B cell (primary cell): ENCODE measurements around the gene SMARCD3. TPM values are rescaled to one million over a fixed set of nuclear protein-coding genes. Genes with fewer than 3 reads are reported as not detected.

Experiments used
- ATAC-seq: fragments of 200-7000 bp; cut with Tn5 transposase; one replicate; pipeline ENCODE4 v1.10.0; 2021; ENCODE audit warnings: low read depth, mild to moderate bottlenecking, moderate number of reproducible peaks, moderate library complexity
- CTCF ChIA-PET: fragments of 350-600 bp; sonication (Branson Sonifier 250); formaldehyde crosslinking; loops from one replicate; lab custom pipeline; 2021; ENCODE audit warnings: antibody characterized with exemption, inconsistent platforms; lab: Charles Lee
- POLR2A ChIA-PET: fragments of 350-600 bp; sonication (Branson Sonifier 250); formaldehyde crosslinking; loops from one replicate; lab custom pipeline; 2021; ENCODE audit warnings: antibody characterized with exemption; lab: Charles Lee
- DNase-seq: peaks from one replicate; pipeline ENCODE4 v3.0.0; 2013
- H2AFZ ChIP-seq: 2 replicates; pipeline ENCODE4 v1.6.1; 2012; ENCODE audit warnings: mild to moderate bottlenecking, low read depth, low read length; ENCODE audit not compliant: insufficient read depth, poor library complexity, severe bottlenecking
- H3K27ac ChIP-seq, 2 donors: 1 replicate in 1 of 2; 2 replicates in 1 of 2; pipeline ENCODE4 v1.5.1; 2012 to 2013; ENCODE audit warnings: low read length in 2 of 2, mild to moderate bottlenecking in 2 of 2, moderate library complexity in 1 of 2
- H3K27me3 ChIP-seq, 4 experiments: fragments of 200-600 bp in 1 of 4; sonication (generic) in 1 of 4; replicated peaks in 1 of 4; 1 replicate in 2 of 4; 2 replicates in 2 of 4; pipeline versions ENCODE4 v1.6.1 to v1.7.0; 2013 to 2016; ENCODE audit warnings: low read length in 3 of 4, mild to moderate bottlenecking in 2 of 4, mixed read lengths in 1 of 4, moderate library complexity in 1 of 4; ENCODE audit not compliant: insufficient read depth in 4 of 4, control insufficient read depth in 3 of 4; ENCODE audit errors: control extremely low read depth in 1 of 4
- H3K36me3 ChIP-seq, 2 experiments: replicated peaks in 1 of 2; 1 replicate in 1 of 2; 2 replicates in 1 of 2; pipeline versions ENCODE4 v1.6.1 to v1.7.1; 2013; ENCODE audit warnings: low read length in 1 of 2; ENCODE audit not compliant: insufficient read depth in 2 of 2, control insufficient read depth in 1 of 2; ENCODE audit errors: control extremely low read depth in 1 of 2, extremely low read depth in 1 of 2
- H3K4me1 ChIP-seq, 2 donors: fragments of 200-600 bp in 1 of 2; sonication (generic) in 1 of 2; 1 replicate in 1 of 2; 2 replicates in 1 of 2; pipeline versions ENCODE4 v1.5.1 to v1.6.1; 2013 to 2017; ENCODE audit warnings: low read length in 2 of 2; ENCODE audit not compliant: control insufficient read depth in 2 of 2, insufficient read depth in 2 of 2
- H3K4me2 ChIP-seq: replicated peaks from 2 replicates; pipeline ENCODE3; 2012; ENCODE audit warnings: mild to moderate bottlenecking, low read depth, low read length; ENCODE audit not compliant: poor library complexity, severe bottlenecking
- H3K4me3 ChIP-seq, 5 experiments: fragments of 200-600 bp in 1 of 5; sonication (generic) in 1 of 5; 1 replicate in 3 of 5; 2 replicates in 2 of 5; pipeline versions ENCODE4 v1.5.1 to v1.7.0; 2011 to 2016; ENCODE audit warnings: low read length in 4 of 5, mild to moderate bottlenecking in 4 of 5, low read depth in 2 of 5, control low read depth in 1 of 5, moderate library complexity in 1 of 5; ENCODE audit not compliant: insufficient read depth in 1 of 5; ENCODE audit errors: control extremely low read depth in 1 of 5, extremely low read depth in 1 of 5
- H3K79me2 ChIP-seq: fragments of 200-600 bp; sonication (generic); one replicate; pipeline ENCODE4 v1.6.0; 2016; ENCODE audit warnings: low read length; ENCODE audit not compliant: control insufficient read depth, insufficient read depth
- H3K9ac ChIP-seq: fragments of 200-600 bp; sonication (generic); 2 replicates; pipeline ENCODE4 v1.6.1; 2017; ENCODE audit warnings: mild to moderate bottlenecking, low read length, moderate library complexity
- H3K9me3 ChIP-seq, 3 donors: one replicate each; pipeline versions ENCODE4 v1.6.1 to v1.7.1; 2013; ENCODE audit warnings: low read length in 2 of 3; ENCODE audit not compliant: control insufficient read depth in 2 of 3, insufficient read depth in 1 of 3; ENCODE audit errors: control extremely low read depth in 1 of 3
- H4K20me1 ChIP-seq: 2 replicates; pipeline ENCODE4 v1.6.0; 2012; ENCODE audit warnings: mild to moderate bottlenecking, low read length; ENCODE audit not compliant: insufficient read depth, control insufficient read depth, poor library complexity, severe bottlenecking
- H3K27ac Mint-ChIP-seq: one replicate; pipeline ENCODE4 v1.8.0; 2021; ENCODE audit warnings: mixed read lengths
- H3K27me3 Mint-ChIP-seq: one replicate; pipeline ENCODE4 v1.8.0; 2021; ENCODE audit warnings: mixed read lengths
- H3K4me1 Mint-ChIP-seq: one replicate; pipeline ENCODE4 v1.8.0; 2021; ENCODE audit warnings: mixed read lengths
- H3K4me3 Mint-ChIP-seq: one replicate; pipeline ENCODE4 v1.8.0; 2021; ENCODE audit warnings: mixed read lengths
- H3K9me3 Mint-ChIP-seq: one replicate; pipeline ENCODE4 v1.8.0; 2022; ENCODE audit warnings: mixed read lengths; ENCODE audit not compliant: insufficient read depth
- EZH2 ChIP-seq: IDR thresholded peaks from 2 replicates; pipeline ENCODE4 v1.6.1; 2012; ENCODE audit warnings: borderline replicate concordance, low read depth, mild to moderate bottlenecking, moderate library complexity, low read length; ENCODE audit not compliant: insufficient read depth, poor library complexity, severe bottlenecking
- WGBS: methylation state at CpG from one replicate; pipeline ENCODE4 v1.1.5; 2013; ENCODE audit warnings: missing lambda C conversion rate; ENCODE audit not compliant: insufficient coverage; 5-methylcytosine and 5-hydroxymethylcytosine counted together
- intact Hi-C: fragments of 100-400 bp; cut with micrococcal nuclease; formaldehyde crosslinking; loops from one replicate; pipeline ENCODE4 v1.10.0; 2022
- polyA plus RNA-seq: library from polyadenylated mRNA; depleted of rRNA; stranded (reverse); fragments of >200 nt; gene quantifications from 2 replicates; pipeline ENCODE4 v1.2.3, GENCODE V29; 2012
- total RNA-seq, 2 donors: library from RNA; stranded (reverse); fragments of 120-200 nt in 1 of 2; gene quantifications; 1 replicate in 1 of 2; 2 replicates in 1 of 2; pipeline versions ENCODE4 v1.2.3 to v1.2.4, GENCODE V29; 2013 to 2022
- TF ChIP-seq, protein P1 (sequence below): fragments of 200-600 bp; IDR thresholded peaks from one replicate; pipeline ENCODE4 v1.8.0; 2022; ENCODE audit warnings: antibody characterized with exemption, mild to moderate bottlenecking

The SMARCD3 gene
- total and polyA plus RNA-seq, 2 donors (not counting 1 experiment from before 2014, with no cell fraction given): 1.0 TPM; not detected in 1

GRCh38 chr7:151240536-151240935 is 8.0 kb downstream of the SMARCD3 start:
- TF ChIP-seq, protein P1, sequence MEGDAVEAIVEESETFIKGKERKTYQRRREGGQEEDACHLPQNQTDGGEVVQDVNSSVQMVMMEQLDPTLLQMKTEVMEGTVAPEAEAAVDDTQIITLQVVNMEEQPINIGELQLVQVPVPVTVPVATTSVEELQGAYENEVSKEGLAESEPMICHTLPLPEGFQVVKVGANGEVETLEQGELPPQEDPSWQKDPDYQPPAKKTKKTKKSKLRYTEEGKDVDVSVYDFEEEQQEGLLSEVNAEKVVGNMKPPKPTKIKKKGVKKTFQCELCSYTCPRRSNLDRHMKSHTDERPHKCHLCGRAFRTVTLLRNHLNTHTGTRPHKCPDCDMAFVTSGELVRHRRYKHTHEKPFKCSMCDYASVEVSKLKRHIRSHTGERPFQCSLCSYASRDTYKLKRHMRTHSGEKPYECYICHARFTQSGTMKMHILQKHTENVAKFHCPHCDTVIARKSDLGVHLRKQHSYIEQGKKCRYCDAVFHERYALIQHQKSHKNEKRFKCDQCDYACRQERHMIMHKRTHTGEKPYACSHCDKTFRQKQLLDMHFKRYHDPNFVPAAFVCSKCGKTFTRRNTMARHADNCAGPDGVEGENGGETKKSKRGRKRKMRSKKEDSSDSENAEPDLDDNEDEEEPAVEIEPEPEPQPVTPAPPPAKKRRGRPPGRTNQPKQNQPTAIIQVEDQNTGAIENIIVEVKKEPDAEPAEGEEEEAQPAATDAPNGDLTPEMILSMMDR: no peak
- TF ChIP-seq EZH2: no peak
- Histone ChIP-seq H3K36me3 (peaks cover 0 to 22% of the 10 kb centered on the region in 2 experiments), H3K79me2 (no peaks in the 10 kb centered on the region), H3K27ac (no peak overlapping the region), H3K4me1 (peaks cover 25 to 27% of the 10 kb centered on the region in 2 donors), H3K27me3 (peaks cover 0 to 13% (median 3%) of the 10 kb centered on the region in 4 experiments), H4K20me1 (peaks cover 17% of the 10 kb centered on the region), H3K9me3 (peaks cover 0 to 9% (median 0%) of the 10 kb centered on the region in 3 donors), H3K4me2 (no peak overlapping the region), H3K4me3 (no peak overlapping the region), H2AFZ (no peak overlapping the region), H3K9ac (no peak overlapping the region)
- Mint-ChIP-seq H3K4me3 (no peak overlapping the region), H3K27me3 (peaks cover 4% of the 10 kb centered on the region), H3K9me3 (no peaks in the 10 kb centered on the region), H3K27ac (no peak overlapping the region), H3K4me1 (peaks cover 24% of the 10 kb centered on the region)
- intact Hi-C loops: no loop called here
- ChIA-PET POLR2A (no interaction called here), CTCF (no interaction called here)
- WGBS: 100% methylated on average over 1 of the region's 4 CpGs
- ATAC-seq: no peak
- no peak for DNase-seq

DNA sequence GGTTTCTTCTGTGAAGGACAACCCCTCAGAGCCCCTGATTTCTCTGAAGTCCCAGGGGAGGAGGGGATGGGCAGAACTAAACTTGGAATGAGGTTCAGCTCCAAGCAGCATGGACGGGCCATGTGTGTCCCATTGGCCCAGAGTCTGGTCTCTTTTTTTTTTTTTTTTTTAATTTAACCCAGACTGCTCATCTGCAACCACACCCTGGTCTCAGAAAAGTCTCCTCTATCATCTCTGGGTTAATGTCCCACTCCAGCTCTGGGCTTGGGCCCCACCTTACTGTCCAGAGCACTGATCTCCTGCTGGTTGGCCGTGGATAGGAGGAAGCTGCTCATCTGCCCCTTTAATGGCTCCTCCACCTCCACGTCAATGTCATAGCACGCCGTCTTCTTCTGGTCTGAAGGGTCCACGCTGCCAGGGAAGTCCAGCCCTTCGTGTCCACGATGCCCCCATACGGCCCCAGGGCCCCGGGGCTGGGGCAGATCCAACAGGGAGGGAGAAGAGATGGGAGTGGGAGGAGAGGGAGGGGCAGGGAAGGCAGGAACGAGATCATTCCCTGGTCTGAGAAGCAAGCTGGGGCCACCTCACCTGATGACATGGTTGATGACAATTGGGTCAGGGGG is 8.5 kb downstream of the SMARCD3 start:
- H3K27me3 Mint-ChIP-seq: peaks cover 4% of the 10 kb centered on the region
- Histone ChIP-seq H3K9ac (no peak overlapping the region), H3K36me3 (peaks cover 0 to 27% of the 10 kb centered on the region in 2 experiments), H3K4me1 (peaks cover 21 to 23% of the 10 kb centered on the region in 2 donors), H3K4me2 (no peak overlapping the region), H2AFZ (no peak overlapping the region), H3K27me3 (peaks cover 0 to 10% (median 2%) of the 10 kb centered on the region in 4 experiments), H3K27ac (no peak overlapping the region), H3K4me3 (no peak overlapping the region), H3K79me2 (peaks cover 5% of the 10 kb centered on the region), H4K20me1 (peaks cover 23% of the 10 kb centered on the region), H3K9me3 (peaks cover 0 to 7% (median 0%) of the 10 kb centered on the region in 3 donors)
- H3K27ac Mint-ChIP-seq: no peak overlapping the region
- 95% methylated on average over 7 of the region's 11 CpGs for WGBS
- no peak for DNase-seq
- intact Hi-C loops: no loop called here
- no peaks in the 10 kb centered on the region for H3K9me3 Mint-ChIP-seq
- no peak for ATAC-seq
- H3K4me3 Mint-ChIP-seq: no peak overlapping the region
- TF ChIP-seq, protein P1: no peak
- TF ChIP-seq EZH2: no peak
- ChIA-PET CTCF (interaction anchor here (0.8 kb wide), 1 partner anchor 64 kb away, joined by 3 read pairs; no protein-coding TSS in a partner anchor), POLR2A (no interaction called here)
- peaks cover 24% of the 10 kb centered on the region for H3K4me1 Mint-ChIP-seq
